Fibroblast of lung (primary cell): Measurements from ENCODE around the gene NR1D1. TPM values are rescaled to one million over a fixed set of nuclear protein-coding genes. Genes with fewer than 3 reads are reported as not detected.

Experiments used
- DNase-seq, 2 donors: peaks; one replicate each; pipeline versions ENCODE4 v3.0.0 to v3.0.0-alpha.2; 2010; ENCODE audit warnings: low read depth in 2 of 2
- H2AFZ ChIP-seq: 2 replicates; pipeline ENCODE4 v1.5.1; 2012; ENCODE audit warnings: low read length, control low read depth, inconsistent platforms
- H3K27ac ChIP-seq: 2 replicates; pipeline ENCODE4 v1.5.1; 2011; ENCODE audit warnings: low read length, control low read depth; ENCODE audit not compliant: insufficient read depth
- H3K27me3 ChIP-seq: 2 replicates; pipeline ENCODE4 v1.5.1; 2011; ENCODE audit warnings: mild to moderate bottlenecking, low read length; ENCODE audit not compliant: control insufficient read depth, insufficient read depth
- H3K36me3 ChIP-seq: 2 replicates; pipeline ENCODE4 v1.5.1; 2011; ENCODE audit warnings: low read length; ENCODE audit not compliant: control insufficient read depth, insufficient read depth
- H3K4me1 ChIP-seq: 2 replicates; pipeline ENCODE4 v1.5.1; 2011; ENCODE audit warnings: low read length; ENCODE audit not compliant: control insufficient read depth, insufficient read depth; ENCODE audit errors: extremely low read depth
- H3K4me2 ChIP-seq: 2 replicates; pipeline ENCODE4 v1.5.1; 2011; ENCODE audit warnings: low read length, control low read depth; ENCODE audit not compliant: insufficient read depth; ENCODE audit errors: extremely low read depth
- H3K4me3 ChIP-seq, 4 experiments: fragments of 200-600 bp in 1 of 4; sonication (generic) in 1 of 4; replicated peaks in 1 of 4; 2 replicates each; pipeline ENCODE4 v1.5.1; 2011 to 2016; ENCODE audit warnings: low read length in 4 of 4, low read depth in 3 of 4, mild to moderate bottlenecking in 3 of 4, control low read depth in 2 of 4, inconsistent platforms in 1 of 4, mixed read lengths in 1 of 4; ENCODE audit not compliant: insufficient read depth in 1 of 4; ENCODE audit errors: control extremely low read depth in 1 of 4
- H3K79me2 ChIP-seq: 2 replicates; pipeline ENCODE4 v1.5.1; 2012; ENCODE audit warnings: mild to moderate bottlenecking, low read length, inconsistent platforms; ENCODE audit not compliant: control insufficient read depth, insufficient read depth
- H3K9ac ChIP-seq: 2 replicates; pipeline ENCODE4 v1.5.1; 2011; ENCODE audit warnings: mild to moderate bottlenecking, low read length, control low read depth; ENCODE audit not compliant: insufficient read depth
- H3K9me3 ChIP-seq: 2 replicates; pipeline ENCODE4 v1.5.1; 2012; ENCODE audit warnings: low read depth, low read length; ENCODE audit not compliant: control insufficient read depth, insufficient read depth
- H4K20me1 ChIP-seq: 2 replicates; pipeline ENCODE4 v1.5.1; 2011; ENCODE audit warnings: low read length; ENCODE audit not compliant: control insufficient read depth, insufficient read depth; ENCODE audit errors: extremely low read depth
- CTCF ChIP-seq, 2 donors: IDR thresholded peaks in 1 of 2; conservative IDR thresholded peaks in 1 of 2; 1 replicate in 1 of 2; 2 replicates in 1 of 2; pipeline ENCODE4 v1.5.1; 2011 to 2012; ENCODE audit warnings: low read length in 2 of 2, control low read depth in 1 of 2, inconsistent platforms in 1 of 2, low read depth in 1 of 2, mild to moderate bottlenecking in 1 of 2
- EZH2 ChIP-seq: IDR thresholded peaks from 2 replicates; pipeline ENCODE4 v1.5.1; 2012; ENCODE audit warnings: low read length, control low read depth, mild to moderate bottlenecking; ENCODE audit errors: missing control alignments
- polyA plus RNA-seq, 2 donors: library from polyadenylated mRNA; depleted of rRNA in 1 of 2; stranded (reverse) in 1 of 2; unstranded in 1 of 2; fragments of >200 nt; gene quantifications; 2 replicates each; pipeline ENCODE4 v1.2.1, GENCODE V29; 2011 to 2012; ENCODE audit warnings: missing spikeins in 1 of 2
- total RNA-seq: library from RNA; depleted of rRNA; stranded (reverse); fragments of >200 nt; gene quantifications from 2 replicates; pipeline ENCODE4 v1.2.1, GENCODE V29; 2014

The NR1D1 gene
- total and polyA plus RNA-seq, 2 donors (not counting 1 experiment from before 2014, with no cell fraction given) = 3.3 to 5.3 TPM

DNA sequence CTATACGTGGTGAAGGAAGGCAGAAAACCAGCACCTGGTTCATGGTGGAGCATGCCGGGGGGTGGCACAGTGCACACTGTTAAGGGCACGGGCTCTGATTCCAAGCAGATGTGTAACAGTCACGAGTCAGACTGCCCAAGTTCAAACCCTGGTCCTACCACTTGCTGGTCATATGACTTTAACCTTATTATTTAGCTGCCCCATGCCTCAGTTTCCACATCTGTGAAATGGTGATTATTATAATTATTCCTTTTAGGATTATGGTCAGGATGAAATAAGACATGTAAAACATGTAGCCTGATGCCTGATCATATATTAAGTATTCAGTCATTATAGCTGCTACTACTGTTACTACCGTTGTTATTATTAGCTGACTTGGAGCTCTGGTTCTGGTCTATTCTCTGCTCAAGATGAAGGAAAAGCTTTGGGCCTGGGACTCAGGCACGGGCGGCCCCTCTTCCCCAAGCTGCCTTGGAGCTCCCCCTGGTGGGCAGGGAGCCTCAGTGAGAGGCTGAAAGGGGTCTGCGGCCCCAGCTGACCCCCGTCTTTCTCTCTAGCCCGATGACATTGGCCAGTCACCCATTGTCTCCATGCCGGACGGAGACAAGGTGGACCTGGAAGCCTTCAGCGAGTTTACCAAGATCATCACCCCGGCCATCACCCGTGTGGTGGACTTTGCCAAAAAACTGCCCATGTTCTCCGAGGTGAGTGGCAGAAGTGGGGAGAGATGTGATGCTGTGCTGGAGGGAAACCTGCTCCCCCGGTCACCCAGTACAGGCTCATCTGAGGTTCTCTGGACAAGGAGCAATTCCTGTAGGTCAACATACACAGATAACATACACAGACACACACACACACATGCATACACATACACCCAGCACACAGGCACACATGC is 14.0 kb downstream of the NR1D1 start:
- no peak overlapping the region for H3K4me3 ChIP-seq
- H3K9ac ChIP-seq = no peak overlapping the region
- no peak overlapping the region for H2AFZ ChIP-seq
- H3K27ac ChIP-seq = no peak overlapping the region
- H3K9me3 ChIP-seq = no peaks in the 10 kb centered on the region
- DNase-seq = peak in 1 of 2 donors; percentile 49
- H3K4me1 ChIP-seq = no peaks in the 10 kb centered on the region
- no peaks in the 10 kb centered on the region for H3K79me2 ChIP-seq
- H3K27me3 ChIP-seq = no peaks in the 10 kb centered on the region
- H3K4me2 ChIP-seq = no peak overlapping the region
- TF ChIP-seq CTCF (conservative IDR thresholded peaks at IDR 0.05 in 1 of 2, IDR thresholded peaks at IDR 0.05 in 1 of 2; ENCODE audit: low read depth in 1 of 2, low read length in 2 of 2) (peak; percentile 65 to 75), EZH2 (no peak)
- peaks cover 27% of the 10 kb centered on the region for H3K36me3 ChIP-seq
- no peaks in the 10 kb centered on the region for H4K20me1 ChIP-seq

GRCh38 chr17:40084477-40084876 is 15.9 kb downstream of the NR1D1 start:
- peaks cover 26% of the 10 kb centered on the region for H3K36me3 ChIP-seq

GRCh38 chr17:40079545-40079944 is 20.8 kb downstream of the NR1D1 start:
- Histone ChIP-seq H3K9ac (no peak overlapping the region), H3K27me3 (no peaks in the 10 kb centered on the region), H3K4me1 (peaks cover 12% of the 10 kb centered on the region), H3K4me3 (no peak overlapping the region), H3K9me3 (no peaks in the 10 kb centered on the region), H4K20me1 (no peaks in the 10 kb centered on the region), H3K36me3 (peaks cover 10% of the 10 kb centered on the region), H2AFZ (no peak overlapping the region), H3K79me2 (peaks cover 4% of the 10 kb centered on the region), H3K4me2 (no peak overlapping the region), H3K27ac (no peak overlapping the region)
- TF ChIP-seq EZH2 (no peak), CTCF (conservative IDR thresholded peaks at IDR 0.05 in 1 of 2, IDR thresholded peaks at IDR 0.05 in 1 of 2; ENCODE audit: low read depth in 1 of 2, low read length in 2 of 2) (no peak)
- no peak for DNase-seq

More at GRCh38 chr17:40084477-40084876, 15.9 kb downstream of the NR1D1 start:
- Histone ChIP-seq H3K4me2 (no peak overlapping the region), H3K4me3 (no peak overlapping the region), H3K4me1 (no peaks in the 10 kb centered on the region), H3K79me2 (no peaks in the 10 kb centered on the region), H4K20me1 (no peaks in the 10 kb centered on the region), H2AFZ (no peak overlapping the region), H3K9ac (no peak overlapping the region), H3K9me3 (no peaks in the 10 kb centered on the region), H3K27ac (no peak overlapping the region), H3K27me3 (no peaks in the 10 kb centered on the region)
- no peak for TF ChIP-seq CTCF (conservative IDR thresholded peaks at IDR 0.05 in 1 of 2, IDR thresholded peaks at IDR 0.05 in 1 of 2; ENCODE audit: low read depth in 1 of 2, low read length in 2 of 2)
- TF ChIP-seq EZH2 = no peak
- DNase-seq = no peak
